HL-60 (cell line): ENCODE measurements around the gene COL7A1.

Experiments used
- GABPA ChIP-seq: IDR thresholded peaks from 2 replicates; pipeline ENCODE4 v1.6.1; 2012; ENCODE audit warnings: low read depth
- POLR2AphosphoS5 ChIP-seq: IDR thresholded peaks from 2 replicates; pipeline ENCODE4 v1.6.1; 2012; ENCODE audit warnings: low read depth
- TF ChIP-seq, protein P1 (sequence below): IDR thresholded peaks from one replicate; pipeline ENCODE4 v1.5.1; 2011; ENCODE audit warnings: low read length, control low read depth, inconsistent platforms; ENCODE audit not compliant: insufficient read depth
- TF ChIP-seq, protein P2 (sequence below): IDR thresholded peaks from 2 replicates; pipeline ENCODE4 v1.6.1; 2012; ENCODE audit warnings: low read depth; ENCODE audit not compliant: insufficient replicate concordance

DNA sequence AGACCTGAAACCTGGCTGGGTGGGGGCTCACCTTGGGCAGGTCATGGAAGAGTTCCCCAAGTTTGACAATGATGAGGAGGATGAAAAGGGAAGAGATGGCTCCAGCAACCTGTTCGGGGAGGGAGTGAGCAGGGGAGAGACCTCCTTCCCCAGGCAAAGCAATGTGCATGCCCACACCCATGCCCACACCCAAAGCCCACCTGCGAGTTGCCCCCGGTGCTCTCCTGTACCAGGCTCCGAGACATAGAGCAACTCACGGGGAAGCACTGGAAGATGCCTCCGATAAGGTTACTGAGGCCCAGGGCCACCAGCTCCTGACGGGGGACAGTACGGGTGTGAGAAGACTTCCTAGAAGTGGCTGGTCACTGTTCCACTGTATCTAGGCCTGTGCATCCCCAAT lies 35.3 kb upstream of the COL7A1 start:
- TF ChIP-seq, protein P1, sequence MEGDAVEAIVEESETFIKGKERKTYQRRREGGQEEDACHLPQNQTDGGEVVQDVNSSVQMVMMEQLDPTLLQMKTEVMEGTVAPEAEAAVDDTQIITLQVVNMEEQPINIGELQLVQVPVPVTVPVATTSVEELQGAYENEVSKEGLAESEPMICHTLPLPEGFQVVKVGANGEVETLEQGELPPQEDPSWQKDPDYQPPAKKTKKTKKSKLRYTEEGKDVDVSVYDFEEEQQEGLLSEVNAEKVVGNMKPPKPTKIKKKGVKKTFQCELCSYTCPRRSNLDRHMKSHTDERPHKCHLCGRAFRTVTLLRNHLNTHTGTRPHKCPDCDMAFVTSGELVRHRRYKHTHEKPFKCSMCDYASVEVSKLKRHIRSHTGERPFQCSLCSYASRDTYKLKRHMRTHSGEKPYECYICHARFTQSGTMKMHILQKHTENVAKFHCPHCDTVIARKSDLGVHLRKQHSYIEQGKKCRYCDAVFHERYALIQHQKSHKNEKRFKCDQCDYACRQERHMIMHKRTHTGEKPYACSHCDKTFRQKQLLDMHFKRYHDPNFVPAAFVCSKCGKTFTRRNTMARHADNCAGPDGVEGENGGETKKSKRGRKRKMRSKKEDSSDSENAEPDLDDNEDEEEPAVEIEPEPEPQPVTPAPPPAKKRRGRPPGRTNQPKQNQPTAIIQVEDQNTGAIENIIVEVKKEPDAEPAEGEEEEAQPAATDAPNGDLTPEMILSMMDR = no peak
- TF ChIP-seq, protein P2, sequence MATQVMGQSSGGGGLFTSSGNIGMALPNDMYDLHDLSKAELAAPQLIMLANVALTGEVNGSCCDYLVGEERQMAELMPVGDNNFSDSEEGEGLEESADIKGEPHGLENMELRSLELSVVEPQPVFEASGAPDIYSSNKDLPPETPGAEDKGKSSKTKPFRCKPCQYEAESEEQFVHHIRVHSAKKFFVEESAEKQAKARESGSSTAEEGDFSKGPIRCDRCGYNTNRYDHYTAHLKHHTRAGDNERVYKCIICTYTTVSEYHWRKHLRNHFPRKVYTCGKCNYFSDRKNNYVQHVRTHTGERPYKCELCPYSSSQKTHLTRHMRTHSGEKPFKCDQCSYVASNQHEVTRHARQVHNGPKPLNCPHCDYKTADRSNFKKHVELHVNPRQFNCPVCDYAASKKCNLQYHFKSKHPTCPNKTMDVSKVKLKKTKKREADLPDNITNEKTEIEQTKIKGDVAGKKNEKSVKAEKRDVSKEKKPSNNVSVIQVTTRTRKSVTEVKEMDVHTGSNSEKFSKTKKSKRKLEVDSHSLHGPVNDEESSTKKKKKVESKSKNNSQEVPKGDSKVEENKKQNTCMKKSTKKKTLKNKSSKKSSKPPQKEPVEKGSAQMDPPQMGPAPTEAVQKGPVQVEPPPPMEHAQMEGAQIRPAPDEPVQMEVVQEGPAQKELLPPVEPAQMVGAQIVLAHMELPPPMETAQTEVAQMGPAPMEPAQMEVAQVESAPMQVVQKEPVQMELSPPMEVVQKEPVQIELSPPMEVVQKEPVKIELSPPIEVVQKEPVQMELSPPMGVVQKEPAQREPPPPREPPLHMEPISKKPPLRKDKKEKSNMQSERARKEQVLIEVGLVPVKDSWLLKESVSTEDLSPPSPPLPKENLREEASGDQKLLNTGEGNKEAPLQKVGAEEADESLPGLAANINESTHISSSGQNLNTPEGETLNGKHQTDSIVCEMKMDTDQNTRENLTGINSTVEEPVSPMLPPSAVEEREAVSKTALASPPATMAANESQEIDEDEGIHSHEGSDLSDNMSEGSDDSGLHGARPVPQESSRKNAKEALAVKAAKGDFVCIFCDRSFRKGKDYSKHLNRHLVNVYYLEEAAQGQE = no peak
- no peak for TF ChIP-seq POLR2AphosphoS5
- no peak for TF ChIP-seq GABPA
